Skeletal muscle cell (primary cell): ENCODE measurements around the gene PALD1.

ENCODE experiments used
- DNase-seq: peaks from one replicate; pipeline ENCODE4 v3.0.0-alpha.2; 2010; ENCODE audit warnings: low read depth
- H3K4me3 ChIP-seq: 2 replicates; pipeline ENCODE4 v1.5.1; 2011; ENCODE audit warnings: low read depth, mild to moderate bottlenecking, control low read depth, low read length, moderate library complexity

The PALD1 gene

GRCh38 chr10:70544431-70545340 lies 66.1 kb downstream of the PALD1 start:
- H3K4me3 ChIP-seq: no peak overlapping the region
- no peak for DNase-seq

- DNase-seq: no peak
- H3K4me3 ChIP-seq: no peak overlapping the region
Observed at GRCh38 chr10:70546584-70546983, 68.0 kb downstream of the PALD1 start.

- no peak for DNase-seq
- H3K4me3 ChIP-seq: no peak overlapping the region
Observed at GRCh38 chr10:70549351-70549961, 70.9 kb downstream of the PALD1 start.

- DNase-seq: no peak
Observed at GRCh38 chr10:70549962-70550458, 71.4 kb downstream of the PALD1 start.

GRCh38 chr10:70550459-70550858 lies 71.9 kb downstream of the PALD1 start:
- H3K4me3 ChIP-seq: no peak overlapping the region
- DNase-seq: no peak

More at GRCh38 chr10:70549962-70550458, 71.4 kb downstream of the PALD1 start:
- no peak overlapping the region for H3K4me3 ChIP-seq

- H3K4me3 ChIP-seq: no peak overlapping the region
- DNase-seq: no peak
Observed at GRCh38 chr10:70551466-70551865, 72.9 kb downstream of the PALD1 start.

- peak; percentile 86 for DNase-seq
- H3K4me3 ChIP-seq: no peak overlapping the region
Observed at GRCh38 chr10:70551971-70552422, 73.4 kb downstream of the PALD1 start.

GRCh38 chr10:70552586-70552985 lies 74.0 kb downstream of the PALD1 start:
- DNase-seq: no peak
- H3K4me3 ChIP-seq: no peak overlapping the region

GRCh38 chr10:70555371-70555770 lies 76.8 kb downstream of the PALD1 start:
- no peak overlapping the region for H3K4me3 ChIP-seq
- DNase-seq: no peak

GRCh38 chr10:70557086-70557845 lies 78.7 kb downstream of the PALD1 start:
- no peak overlapping the region for H3K4me3 ChIP-seq
- DNase-seq: no peak

- H3K4me3 ChIP-seq: no peak overlapping the region
- DNase-seq: no peak
Observed at GRCh38 chr10:70557876-70558275, 79.3 kb downstream of the PALD1 start.

- no peak for DNase-seq
- no peak overlapping the region for H3K4me3 ChIP-seq
Observed at GRCh38 chr10:70558295-70558694, 79.7 kb downstream of the PALD1 start.

GRCh38 chr10:70558871-70559810 lies 80.6 kb downstream of the PALD1 start:
- DNase-seq: no peak
- H3K4me3 ChIP-seq: no peak overlapping the region

- H3K4me3 ChIP-seq: no peak overlapping the region
- DNase-seq: no peak
Observed at GRCh38 chr10:70559861-70560260, 81.3 kb downstream of the PALD1 start.

GRCh38 chr10:70560511-70560941 lies 82.0 kb downstream of the PALD1 start:
- no peak for DNase-seq
- no peak overlapping the region for H3K4me3 ChIP-seq

- no peak for DNase-seq
- H3K4me3 ChIP-seq: no peak overlapping the region
Observed at GRCh38 chr10:70561070-70561469, 82.5 kb downstream of the PALD1 start.

- no peak for DNase-seq
- H3K4me3 ChIP-seq: no peak overlapping the region
Observed at GRCh38 chr10:70561558-70561957, 83.0 kb downstream of the PALD1 start.

GRCh38 chr10:70562036-70562755 lies 83.6 kb downstream of the PALD1 start:
- no peak overlapping the region for H3K4me3 ChIP-seq
- DNase-seq: no peak
